ENCODE data around the gene TUBB4A. TPM values are rescaled to one million over a fixed set of nuclear protein-coding genes. Genes with fewer than 3 reads are reported as not detected.
A peak's percentile ranks its signal among the peaks of the same experiment; 100 is the strongest.
"Not testable (repeated sequence)": the region's sequence is repeated elsewhere in the genome, so short reads cannot be mapped to it uniquely, and the experiment has no call there.

TUBB4A gene
- total RNA-seq, 1 donor from 2014 or later: 0.48 TPM

DNA sequence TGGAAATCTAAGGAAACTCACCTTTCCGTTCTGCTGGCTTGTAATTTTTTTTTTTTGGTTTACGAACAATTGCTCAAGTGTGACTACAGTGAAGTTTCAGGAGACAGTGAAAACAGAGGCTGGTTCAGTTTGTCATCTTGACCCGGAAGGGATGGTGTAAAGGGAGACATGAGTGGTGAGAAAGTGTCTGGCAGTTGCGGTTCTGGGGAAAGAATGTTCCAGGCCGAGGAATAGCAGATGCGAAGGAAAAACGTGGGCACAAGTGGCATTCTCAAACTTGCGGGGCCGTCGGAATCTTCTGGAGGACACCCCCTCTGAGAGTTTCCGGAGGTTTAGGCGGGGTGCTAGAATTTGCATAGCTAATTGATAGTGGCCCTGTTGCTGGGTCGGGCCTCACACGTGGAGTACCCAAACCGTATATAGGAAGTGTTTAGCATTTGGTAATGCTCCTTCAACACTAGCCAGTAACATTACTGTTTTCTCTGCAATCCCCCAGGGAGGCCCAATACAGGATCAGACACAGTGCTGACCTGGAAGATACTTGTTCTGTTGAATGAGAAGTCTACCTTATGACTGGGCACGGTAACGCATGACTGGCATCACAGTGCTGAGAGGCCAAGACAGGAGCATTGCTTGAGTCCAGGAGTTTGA is 25.9 kb upstream of the TUBB4A start:
- DNase-seq (ENCODE audit: low spot score): no peak

DNA sequence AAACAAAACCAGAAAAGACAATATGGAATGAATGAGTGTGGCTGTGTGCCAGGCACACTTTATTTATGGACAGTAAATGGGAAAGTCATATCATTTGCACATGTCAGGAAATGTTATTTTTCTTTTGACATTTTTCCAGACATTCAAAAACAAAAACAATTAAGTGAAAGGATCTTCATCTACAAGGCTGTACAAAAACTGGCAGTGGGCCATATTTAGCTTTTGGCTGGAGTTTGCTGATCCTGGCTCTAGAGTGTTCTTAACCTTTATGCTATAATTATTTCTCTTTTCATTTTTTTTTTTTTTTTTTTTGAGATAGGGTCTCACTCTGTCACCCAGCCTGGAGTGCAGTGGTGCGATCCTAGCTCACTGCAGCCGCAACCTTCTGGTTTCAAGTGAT is 22.2 kb upstream of the TUBB4A start:
- no peak for DNase-seq (ENCODE audit: low spot score)

DNA sequence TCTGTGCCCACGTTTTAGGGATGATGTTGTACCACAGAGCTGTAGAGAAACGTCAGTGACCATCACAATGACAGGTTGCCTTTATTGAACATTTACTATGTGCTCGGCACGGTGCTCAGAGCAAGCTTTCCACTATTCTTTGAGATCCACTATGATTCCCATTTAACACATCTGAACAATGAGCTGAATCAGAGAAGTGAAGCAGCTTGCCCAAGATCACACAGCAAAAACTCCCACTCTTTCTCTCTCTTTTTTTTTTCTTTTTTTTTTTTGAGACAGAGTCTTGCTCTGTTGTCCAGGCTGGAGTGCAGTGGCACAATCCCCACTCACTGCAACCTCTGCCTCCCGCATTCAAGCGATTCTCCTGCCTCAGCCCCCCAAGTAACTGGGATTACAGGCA is 20.6 kb upstream of the TUBB4A start:
- DNase-seq (ENCODE audit: low spot score): no peak

DNA sequence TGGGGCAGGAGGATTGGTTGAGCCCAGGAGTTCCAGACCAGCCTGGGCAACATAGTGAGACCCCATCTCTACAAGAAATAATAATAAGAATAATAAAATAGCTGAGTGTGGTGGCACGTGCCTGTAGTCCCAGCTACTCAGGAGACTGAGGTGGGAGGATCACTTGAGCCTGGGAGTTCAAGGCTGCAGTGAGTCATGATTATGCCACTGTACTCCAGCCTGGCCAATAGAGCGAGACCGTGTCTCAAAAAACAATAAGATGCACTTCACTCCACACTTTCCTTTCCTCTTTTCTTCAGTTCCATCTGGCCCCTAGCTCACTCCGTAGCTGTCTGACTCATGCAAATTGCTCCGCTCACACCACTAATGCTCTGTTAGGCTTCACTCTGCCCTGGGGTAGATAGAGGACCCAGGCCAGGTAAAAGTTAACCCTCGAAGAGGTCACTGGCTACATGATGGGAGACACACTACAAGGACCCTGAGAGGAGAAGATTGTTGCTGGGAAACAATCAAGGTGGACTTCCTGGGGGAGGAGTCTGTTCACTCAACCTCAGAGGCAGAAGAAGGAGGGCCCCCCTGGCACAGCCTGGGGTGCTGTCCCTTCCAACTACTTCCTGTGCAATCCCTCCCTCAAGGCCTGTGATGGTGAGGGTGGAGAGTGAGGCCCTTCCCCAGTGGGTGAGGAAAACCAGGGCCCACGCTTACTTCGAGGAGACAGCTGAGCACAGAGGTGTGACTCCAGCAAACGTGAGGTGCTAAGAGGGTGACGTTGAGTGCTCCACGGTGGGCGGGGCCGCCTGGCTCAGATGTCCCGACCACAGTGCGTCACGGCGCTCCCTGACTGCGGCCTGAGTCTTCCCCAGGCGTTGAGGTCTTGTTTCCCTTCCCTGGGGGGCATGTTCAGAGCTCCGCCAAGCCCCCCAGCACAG is 19.9 kb upstream of the TUBB4A start:
- DNase-seq (ENCODE audit: low spot score): no peak

DNA sequence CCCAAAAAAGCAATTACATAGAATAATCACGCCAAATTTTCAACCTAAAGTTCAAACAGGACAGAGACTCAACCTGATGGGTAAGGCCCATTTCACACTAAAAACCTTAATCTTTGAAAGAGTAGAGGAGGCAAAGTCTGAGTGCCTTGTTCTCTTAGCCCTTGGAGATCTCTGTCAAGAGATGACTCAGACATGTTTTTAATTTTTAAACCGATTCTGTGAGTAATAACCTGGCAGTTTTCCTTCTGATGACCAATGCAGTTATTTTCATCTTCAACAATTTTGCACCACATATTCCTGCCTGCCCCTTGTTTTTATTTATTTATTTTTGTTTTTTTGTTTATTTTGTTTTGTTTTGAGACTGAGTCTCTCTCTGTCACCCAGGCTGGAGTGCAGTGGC is 17.2 kb upstream of the TUBB4A start:
- no peak for DNase-seq (ENCODE audit: low spot score)

DNA sequence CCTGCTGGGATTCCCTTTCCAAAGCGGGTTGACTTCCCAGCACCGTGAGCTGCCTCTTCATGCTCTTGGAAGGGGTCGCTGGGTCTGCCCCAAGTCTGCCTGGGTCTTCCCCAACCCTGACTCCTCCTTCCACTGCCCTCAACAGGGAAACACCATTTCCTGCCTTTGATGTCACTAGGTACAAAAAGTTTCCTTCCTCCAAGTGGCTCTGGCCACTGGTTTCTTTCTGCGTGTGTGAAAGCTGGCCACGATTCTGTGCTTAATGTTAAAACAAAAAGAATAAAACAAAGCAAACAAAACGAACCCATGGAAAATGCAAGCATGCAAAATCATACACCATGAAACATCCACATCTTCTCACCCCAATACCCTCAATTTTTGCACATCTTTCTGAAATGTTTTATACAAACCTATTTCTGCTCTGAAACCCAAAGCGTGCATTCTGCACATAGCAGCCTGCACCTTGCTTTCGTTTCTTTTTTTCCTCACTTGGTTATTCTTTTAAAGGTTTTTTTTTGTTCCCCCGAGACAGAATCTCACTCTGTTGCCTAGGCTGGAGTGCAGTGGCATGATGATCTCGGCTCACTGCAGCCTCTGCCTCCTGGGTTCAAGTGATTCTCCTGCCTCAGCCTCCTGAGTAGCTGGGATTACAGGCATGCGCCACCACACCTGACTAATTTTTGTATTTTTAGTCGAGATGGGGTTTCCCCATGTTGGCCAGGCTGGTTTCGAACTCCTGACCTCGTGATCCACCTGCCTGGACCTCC is 16.2 kb upstream of the TUBB4A start:
- DNase-seq (ENCODE audit: low spot score): no peak

DNA sequence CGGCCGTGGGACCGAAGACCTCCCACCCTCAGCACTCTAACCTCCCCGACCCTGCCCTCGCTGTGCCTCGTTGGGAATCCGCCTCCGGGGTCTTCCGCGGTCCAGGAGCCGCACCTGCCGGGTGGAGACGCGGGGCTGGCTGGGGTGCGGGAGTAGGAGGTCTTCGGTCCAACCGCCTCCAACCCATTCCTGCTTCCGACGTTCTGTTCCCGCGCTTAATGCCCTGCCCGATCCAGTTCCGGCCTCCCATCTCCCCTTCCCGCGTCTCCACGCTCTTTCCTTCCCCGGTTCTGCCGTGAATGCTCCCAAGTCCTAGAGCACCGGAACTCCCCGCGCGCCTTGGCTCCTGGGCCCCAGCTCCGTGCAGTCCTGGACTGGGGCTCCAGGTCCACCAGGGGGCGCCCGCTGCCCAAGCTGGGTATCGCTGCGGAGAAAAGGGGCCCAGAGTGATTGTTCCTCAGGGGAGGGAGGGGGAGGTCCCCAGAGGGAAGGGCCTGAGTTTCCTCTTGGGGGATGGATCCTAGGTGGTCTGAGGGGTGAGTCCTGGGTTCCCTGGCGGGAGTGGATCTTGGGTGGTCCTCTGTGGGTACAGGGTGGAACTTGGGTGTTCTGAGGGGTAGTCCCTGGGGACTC is 14.7 kb upstream of the TUBB4A start:
- peak; percentile 96 for DNase-seq (ENCODE audit: low spot score)

DNA sequence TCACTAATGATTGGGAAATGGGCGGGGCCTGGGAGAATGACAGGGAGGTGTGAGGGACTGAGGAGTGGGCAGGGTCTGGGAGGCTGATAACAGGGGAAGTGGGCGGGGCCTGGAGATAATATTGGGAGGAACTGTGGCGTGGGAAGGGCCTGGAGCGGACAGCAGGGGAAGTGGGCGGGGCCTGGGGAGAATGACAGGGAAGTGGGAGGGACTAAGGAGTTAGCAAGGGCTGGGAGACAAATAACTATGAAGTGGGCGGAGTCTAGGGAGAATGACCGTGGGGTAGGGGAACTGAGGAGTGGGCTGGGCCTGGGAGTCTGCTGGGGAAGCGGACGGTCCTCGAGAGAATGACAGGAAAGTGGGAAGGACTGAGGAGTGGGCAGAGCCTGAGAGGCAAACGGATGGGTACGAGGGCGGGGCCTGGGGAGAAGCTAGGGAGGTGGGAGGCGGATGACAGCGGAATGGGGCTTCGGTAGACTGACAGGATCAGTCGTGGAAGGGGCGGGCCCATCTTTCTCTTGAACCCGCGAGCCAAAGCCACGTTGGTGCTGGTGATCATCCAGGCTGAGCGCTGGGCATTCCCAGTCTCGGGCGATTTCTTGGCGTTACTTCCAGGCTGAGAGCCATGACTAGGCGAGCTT is 14.0 kb upstream of the TUBB4A start:
- no peak for DNase-seq (ENCODE audit: low spot score)

DNA sequence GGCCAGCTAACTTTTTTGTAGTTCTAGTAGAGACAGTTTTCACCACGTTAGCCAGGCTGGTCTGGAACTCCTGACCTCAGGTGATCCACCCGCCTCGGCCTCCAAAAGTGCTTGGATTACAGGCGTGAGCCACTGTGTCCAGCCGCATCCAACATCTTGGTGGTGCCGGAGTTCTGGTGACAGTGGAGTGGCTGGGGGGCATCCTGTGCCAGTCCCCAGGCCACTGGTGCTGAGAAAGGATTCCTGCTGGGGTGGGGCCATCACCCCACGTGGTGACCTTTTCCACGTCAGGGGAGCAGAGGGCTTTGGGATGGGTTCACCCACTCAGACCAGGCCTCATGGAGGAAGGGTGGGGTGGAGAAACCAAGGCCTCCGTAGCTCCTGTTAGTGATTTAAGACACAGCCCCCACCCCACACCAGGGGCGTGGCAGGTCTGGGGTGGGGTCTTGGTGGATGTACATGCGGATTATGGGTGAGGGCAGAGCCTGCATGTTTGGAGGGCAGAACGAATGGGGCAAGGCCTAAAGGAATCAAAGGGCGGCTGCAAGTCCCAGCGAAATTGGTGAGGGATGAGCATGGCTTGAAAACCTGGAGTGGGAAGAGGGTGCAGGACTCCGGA is 12.9 kb upstream of the TUBB4A start:
- no peak for DNase-seq (ENCODE audit: low spot score)

DNA sequence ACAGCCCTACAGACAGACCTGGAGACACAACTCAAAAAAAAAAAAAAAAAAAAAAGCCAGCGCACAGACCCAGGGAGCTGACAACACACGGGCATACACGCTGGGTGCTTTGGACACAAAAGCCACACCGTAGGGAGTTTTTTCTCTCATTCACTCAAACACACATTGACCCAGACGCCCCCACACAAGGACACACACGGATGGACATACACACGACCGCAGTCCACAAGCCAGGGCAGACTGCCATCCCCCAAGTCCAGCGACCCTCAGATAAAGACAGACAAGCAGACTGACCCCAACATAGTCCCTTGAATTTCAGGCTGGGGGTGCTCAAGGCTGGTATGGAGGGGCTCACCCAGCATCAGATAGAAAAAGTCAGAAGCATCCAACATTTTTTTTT is 12.0 kb upstream of the TUBB4A start:
- DNase-seq (ENCODE audit: low spot score): no peak

DNA sequence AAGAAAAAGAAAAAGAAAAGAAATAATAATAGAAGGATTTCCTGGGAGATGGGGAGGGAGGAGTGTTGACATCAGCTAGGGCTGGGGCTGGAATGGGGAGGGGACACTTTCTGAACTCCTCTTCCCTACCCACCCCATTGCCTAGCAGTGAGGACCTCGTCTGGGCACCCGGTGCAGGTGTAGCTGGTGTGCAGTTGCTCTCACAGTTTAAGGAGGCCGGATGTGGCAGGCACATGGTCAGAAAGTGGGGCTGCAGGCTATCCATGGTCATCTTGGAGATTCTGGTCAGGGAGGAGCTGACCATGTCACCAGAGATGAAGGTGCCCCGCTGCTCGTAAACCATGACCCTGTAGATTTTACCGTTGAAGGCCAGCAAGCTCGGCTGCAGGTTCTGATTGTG is 8.5 kb upstream of the TUBB4A start:
- no peak for DNase-seq (ENCODE audit: low spot score)

DNA sequence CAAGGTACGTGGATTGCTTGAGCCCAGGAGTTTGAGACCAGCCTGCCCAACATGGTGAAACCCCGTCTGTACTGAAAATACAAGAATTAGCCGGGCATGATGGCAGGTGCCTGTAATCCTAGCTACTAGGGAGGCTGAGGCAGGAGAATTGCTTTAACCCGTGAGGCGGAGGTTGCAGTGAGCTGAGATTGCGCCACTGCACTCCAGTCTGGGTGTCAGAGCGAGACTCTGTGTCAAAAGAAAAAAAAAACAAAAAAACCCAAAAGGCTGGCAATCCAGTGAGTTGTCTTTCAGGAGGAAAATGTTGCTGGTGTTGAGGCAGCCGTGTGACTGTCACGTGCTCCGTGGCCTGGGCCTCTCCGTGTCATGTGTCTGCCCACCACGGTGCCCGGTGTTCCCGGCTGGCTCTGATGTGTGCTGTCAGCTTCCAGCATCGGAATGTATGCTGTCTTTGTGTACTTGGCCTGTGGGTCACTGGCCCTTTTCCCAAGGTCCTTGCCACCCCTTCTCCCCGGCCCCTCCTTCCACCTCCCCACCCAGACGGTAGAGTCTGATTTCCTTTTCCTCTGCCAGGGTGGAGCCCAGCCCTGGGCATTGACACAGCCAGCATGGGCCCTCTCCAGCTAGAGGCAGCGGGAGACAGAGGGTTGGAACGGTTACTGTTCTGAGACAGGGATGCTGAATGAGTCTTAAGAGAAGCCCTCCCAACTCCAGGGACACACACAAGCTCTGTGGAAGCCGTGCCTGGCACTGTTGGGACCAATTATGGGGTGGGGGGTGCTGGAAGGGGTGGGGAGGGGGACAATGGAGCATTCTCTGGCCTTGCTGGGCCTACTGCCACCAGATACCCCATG is 7.2 kb upstream of the TUBB4A start:
- no peak for DNase-seq (ENCODE audit: low spot score)

DNA sequence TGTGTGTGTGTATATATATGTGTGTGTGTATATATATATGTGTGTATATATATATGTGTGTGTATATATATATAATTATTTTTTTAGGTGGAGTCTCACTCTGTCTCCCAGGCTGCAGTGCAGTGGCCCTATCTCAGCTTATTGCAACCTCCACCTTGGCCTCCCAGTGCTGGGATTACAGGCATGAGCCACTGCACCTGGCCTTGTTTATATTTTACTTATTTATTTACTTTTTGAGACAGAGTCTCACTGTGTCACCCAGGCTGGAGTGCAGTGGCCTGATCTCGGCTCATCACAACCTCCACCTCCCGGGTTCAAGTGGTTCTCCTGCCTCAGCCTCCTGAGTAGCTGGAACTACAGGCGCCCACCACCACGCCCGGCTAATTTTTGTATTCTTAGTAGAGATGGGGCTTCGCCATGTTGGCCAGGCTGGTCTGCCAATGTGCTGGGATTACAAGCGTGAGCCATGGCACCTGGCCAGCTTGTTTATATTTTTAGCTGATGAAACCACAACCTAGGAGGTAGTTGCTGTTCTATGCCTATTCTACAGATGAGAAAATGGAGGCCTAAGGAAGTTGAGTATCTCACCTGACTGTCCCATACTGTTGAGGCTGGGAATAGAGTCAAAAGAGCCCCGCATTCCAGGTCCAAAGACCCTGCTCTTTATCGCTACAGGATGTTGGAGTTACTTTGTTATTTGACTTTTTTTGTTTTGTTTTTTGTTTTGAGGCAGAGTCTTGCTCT is 6.1 kb upstream of the TUBB4A start:
- DNase-seq (ENCODE audit: low spot score): not testable (repeated sequence)

DNA sequence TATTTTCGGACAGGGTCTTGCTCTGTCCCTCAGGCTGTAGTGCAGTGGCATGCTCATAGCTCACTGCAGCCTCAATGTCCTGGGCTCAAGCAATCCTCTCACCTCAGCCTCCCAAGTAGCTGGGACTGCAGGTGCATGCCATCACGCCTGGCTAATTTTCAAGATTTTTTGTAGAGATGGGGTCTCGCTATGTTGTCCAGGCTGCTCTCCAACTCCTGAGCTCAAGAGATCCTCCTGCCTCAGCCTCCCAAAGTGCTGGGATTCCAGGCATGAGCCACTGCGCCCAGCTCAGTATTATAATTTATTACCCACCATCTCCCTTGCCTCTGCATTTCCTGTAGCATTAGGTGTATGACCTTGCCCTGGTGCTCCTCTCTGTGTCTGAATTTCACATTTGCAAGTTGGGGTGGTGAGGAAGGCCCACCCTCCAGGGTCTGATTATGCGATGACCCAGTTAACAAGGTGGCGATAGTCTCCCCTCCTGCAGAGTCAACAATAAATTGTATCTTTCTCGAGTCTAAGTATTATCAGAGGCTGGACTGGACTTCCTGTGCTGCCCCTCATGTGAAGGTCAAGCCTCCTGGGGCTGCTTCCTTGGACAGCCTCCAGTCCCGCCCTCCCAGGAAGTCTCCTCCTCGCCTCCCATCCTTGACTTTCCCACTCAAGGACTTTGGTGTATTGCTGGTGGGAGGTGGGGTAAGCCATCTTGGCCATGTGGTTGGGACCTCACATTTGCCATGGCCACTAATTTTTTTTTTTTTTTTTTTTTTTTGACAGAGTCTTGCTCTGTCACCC is 1.5 kb upstream of the TUBB4A start:
- DNase-seq (ENCODE audit: low spot score): no peak

DNA sequence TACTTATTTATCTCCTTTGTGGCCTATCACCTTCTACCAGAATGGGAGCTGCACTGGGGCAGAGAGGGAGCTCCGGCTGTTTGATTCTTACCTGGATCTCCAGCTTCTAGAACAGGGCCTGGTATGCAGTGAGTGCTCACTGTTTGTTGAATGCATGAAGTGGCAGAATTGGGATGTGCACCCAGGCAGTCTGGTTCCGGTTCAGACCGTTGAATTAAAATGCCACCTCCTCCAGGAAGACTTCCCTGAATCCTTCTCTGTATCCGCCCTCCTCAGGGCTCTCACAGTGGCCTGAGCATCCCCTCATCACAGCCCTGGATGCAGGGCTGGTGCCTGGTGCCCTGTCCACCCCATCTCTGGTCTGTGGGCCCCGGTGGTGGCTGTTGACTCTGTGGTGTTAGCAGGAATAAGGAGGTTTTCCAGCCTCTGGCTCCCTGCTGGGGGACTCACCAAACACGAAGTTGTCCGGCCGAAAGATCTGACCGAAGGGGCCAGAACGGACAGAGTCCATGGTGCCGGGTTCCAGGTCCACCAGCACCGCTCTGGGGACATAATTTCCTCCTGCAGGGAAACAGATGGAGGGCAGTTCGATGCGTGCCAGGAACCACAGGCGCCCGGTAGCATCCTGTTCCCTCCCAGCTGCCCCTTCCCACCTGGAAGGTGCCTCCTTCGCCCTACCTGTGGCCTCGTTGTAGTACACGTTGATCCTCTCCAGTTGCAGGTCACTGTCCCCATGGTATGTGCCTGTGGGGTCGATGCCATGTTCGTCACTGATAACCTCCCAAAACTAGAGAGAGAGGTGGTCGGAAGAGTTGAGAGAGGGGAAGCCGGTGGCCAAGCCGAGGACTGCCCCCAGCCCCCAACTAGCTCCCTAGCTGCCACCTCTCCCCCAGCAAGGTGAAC is 1.0 kb downstream of the TUBB4A start:
- no peak for DNase-seq (ENCODE audit: low spot score)

DNA sequence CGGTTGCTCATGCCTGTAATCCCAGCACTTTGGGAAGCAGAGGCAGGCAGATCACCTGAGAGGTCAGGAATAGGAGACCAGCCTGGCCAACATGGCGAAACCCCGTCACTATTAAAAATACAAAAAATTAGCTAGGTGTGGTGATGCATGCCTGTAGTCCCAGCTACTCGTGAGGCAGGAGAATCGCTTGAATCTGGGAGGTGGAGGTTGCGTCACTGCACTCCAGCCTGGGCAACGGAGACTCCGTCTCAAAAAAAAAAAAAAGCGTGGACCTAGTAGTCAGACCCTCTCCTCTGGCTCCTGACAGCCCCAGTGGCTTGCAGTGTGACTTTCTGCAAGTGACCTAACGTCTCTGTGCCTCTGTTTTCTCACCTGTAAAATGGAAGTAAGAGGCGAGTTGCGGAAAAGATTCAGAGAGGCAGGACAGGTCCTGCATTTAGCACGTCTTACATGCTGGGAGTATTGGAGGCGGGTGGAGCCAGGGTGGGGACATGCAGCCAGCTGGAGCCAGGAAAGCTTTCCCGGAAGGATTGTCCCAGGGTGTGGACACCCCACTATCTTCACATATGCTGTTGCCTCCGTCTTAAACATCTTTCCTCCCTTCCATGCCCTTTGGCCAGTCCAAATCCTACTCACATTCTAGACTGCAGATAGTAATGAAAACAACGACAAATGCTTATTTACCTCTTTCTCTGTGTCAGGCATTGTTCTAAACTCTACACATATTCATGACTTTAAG is 2.9 kb downstream of the TUBB4A start:
- DNase-seq (ENCODE audit: low spot score): no peak

Data from mesenteric fat pad (tissue), 1 donor.